PFSK-1 (cell line): Measurements from ENCODE around the gene BCL11B.

Source experiments
- FOXP2 ChIP-seq: optimal IDR thresholded peaks from 2 replicates; pipeline ENCODE3; 2011; ENCODE audit warnings: borderline replicate concordance, control low read depth, inconsistent platforms; ENCODE audit not compliant: insufficient read depth; ENCODE audit errors: extremely low read length, extremely low read depth
- POLR2AphosphoS5 ChIP-seq: IDR thresholded peaks from 2 replicates; pipeline ENCODE4 v1.6.1; 2012; ENCODE audit warnings: low read depth, mild to moderate bottlenecking, control low read depth, low read length, moderate library complexity
- REST ChIP-seq, 2 experiments: IDR thresholded peaks; 2 replicates each; pipeline versions ENCODE4 v1.6.1 to v1.8.0; 2011 to 2012; ENCODE audit warnings: low read depth in 2 of 2, low read length in 2 of 2, control low read depth in 1 of 2, inconsistent platforms in 1 of 2, mild to moderate bottlenecking in 1 of 2, moderate library complexity in 1 of 2; ENCODE audit not compliant: insufficient read depth in 1 of 2
- SIN3A ChIP-seq: IDR thresholded peaks from 2 replicates; pipeline ENCODE4 v1.6.1; 2012; ENCODE audit warnings: mild to moderate bottlenecking, low read length, moderate library complexity, borderline replicate concordance; ENCODE audit not compliant: insufficient read depth
- TAF1 ChIP-seq: IDR thresholded peaks from 2 replicates; pipeline ENCODE4 v1.6.1; 2012; ENCODE audit warnings: low read length, control low read depth, borderline replicate concordance; ENCODE audit not compliant: insufficient read depth

Gene BCL11B

GRCh38 chr14:99181804-99182520, 90.0 kb downstream of the BCL11B start:
- TF ChIP-seq REST (IDR thresholded peaks at IDR 0.05; ENCODE audit: insufficient read depth in 1 of 2, low read depth in 2 of 2, low read length in 2 of 2) (no peak), FOXP2 (no peak), TAF1 (no peak), SIN3A (no peak), POLR2AphosphoS5 (no peak)

DNA sequence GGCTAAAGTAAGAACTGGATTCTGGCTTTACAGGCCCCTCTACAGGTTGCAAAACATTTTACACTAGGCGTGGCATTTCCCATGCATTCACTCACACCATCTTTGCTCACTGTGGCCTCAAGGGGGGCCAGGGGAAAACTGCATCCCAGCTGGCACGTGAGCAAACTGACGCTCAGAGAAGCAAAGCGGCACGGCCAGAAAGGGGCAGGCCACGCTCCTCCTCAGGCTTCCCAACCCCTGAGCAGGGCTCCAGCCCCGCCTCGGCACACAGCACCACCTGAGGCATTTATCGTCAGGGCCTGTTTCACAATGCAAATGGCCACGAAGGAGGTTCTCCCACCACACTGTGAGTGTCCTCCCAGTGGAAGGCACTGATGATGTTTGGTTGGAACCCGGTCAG, 90.8 kb downstream of the BCL11B start:
- TF ChIP-seq POLR2AphosphoS5: no peak
- no peak for TF ChIP-seq FOXP2

DNA sequence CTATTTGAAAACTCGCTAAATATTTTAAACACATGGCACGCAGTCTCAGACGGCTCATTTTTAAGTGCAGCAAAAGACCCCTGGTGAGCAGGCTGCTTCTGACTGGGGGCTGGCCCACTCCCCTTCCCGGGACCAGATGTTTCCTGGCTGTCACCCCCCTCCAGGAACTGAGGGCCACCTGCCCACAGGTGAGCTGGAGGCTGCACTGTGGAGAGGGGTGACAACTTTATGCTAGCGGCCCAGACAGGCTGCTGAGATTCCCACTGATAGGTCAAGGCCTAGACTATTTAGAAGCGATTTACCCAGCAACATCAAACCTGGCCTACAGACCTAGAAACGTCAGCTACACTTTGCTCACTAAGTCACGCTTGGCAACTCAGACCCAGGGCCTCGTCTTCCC, 92.1 kb downstream of the BCL11B start:
- TF ChIP-seq REST (IDR thresholded peaks at IDR 0.05; ENCODE audit: insufficient read depth in 1 of 2, low read depth in 2 of 2, low read length in 2 of 2): no peak
- no peak for TF ChIP-seq TAF1
- TF ChIP-seq FOXP2: no peak
- no peak for TF ChIP-seq POLR2AphosphoS5
- no peak for TF ChIP-seq SIN3A

- TF ChIP-seq SIN3A (no peak), REST (IDR thresholded peaks at IDR 0.05; ENCODE audit: insufficient read depth in 1 of 2, low read depth in 2 of 2, low read length in 2 of 2) (no peak), TAF1 (no peak), FOXP2 (no peak), POLR2AphosphoS5 (no peak)
Observed at GRCh38 chr14:99179506-99179905, 92.5 kb downstream of the BCL11B start.

DNA sequence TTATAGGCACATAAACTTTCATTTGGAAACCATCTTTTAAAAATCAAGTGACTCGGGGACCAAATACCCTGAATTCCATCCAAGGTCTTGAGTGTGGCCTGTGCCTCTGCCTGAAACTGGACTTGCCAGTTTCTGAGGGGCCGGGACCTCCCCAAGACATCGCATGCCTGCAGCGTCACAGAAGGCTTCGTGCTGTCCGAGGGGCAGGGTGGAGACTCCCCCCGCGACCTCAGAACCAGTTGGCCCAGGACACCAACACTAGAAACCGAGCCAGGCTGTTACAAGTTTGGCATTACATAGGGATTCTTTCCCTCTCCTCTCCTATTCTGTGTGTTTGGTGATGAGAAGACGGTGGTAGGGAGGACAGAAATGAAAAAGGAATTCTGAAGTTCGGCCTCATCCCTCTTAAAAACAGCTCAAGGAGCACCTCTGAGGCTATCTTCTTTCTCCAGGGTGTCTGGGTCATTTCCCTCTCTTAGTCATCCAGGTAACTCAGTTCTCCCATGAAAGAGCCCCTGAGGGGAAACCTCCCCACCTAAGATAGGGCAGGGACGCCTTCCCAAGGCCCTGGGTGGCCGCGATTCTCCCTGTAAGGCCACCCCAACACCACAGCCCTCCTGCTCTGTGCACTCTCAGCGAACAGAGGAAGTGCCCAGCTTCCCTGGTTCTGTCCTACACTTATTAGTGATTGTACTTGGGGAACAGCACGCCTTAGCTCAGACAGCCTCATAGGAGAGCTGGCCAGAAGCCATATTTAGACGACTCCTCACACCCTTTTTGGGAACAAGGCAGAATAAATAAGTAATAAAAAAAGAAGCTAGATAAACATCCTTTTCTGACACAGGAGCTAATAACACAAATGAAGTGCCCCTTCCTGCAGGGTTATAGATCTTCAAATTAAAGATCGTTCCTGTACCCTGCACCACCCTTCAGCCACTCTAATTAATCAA, 93.8 kb downstream of the BCL11B start:
- no peak for TF ChIP-seq FOXP2
- TF ChIP-seq TAF1: no peak
- no peak for TF ChIP-seq POLR2AphosphoS5
- no peak for TF ChIP-seq REST (IDR thresholded peaks at IDR 0.05; ENCODE audit: insufficient read depth in 1 of 2, low read depth in 2 of 2, low read length in 2 of 2)
- TF ChIP-seq SIN3A: no peak
